WTC11 (cell line): ENCODE results near the gene TGFBRAP1. TPM values are rescaled to one million over a fixed set of nuclear protein-coding genes. Genes with fewer than 3 reads are reported as not detected.
A peak's percentile ranks its signal among the peaks of the same experiment; 100 is the strongest.

Source experiments
- ATAC-seq: fragments of 200-7000 bp; cut with Tn5 transposase; 2 replicates; pipeline ENCODE4 v1.10.0; 2021; ENCODE audit warnings: mild to moderate bottlenecking, moderate library complexity
- CTCF ChIA-PET: fragments of 300-600 bp; sonication (Branson Sonifier 250); formaldehyde crosslinking; loops from one replicate; lab custom pipeline; 2021; ENCODE audit warnings: antibody characterized with exemption; lab: Charles Lee
- POLR2A ChIA-PET: fragments of 350-600 bp; sonication (Branson Sonifier 250); formaldehyde crosslinking; loops from one replicate; lab custom pipeline; 2021; ENCODE audit warnings: antibody characterized with exemption; lab: Charles Lee
- DNase-seq: peaks from one replicate; pipeline ENCODE4 v3.0.0; 2021; ENCODE audit warnings: low spot score
- H3K27ac Mint-ChIP-seq: 2 replicates; pipeline ENCODE4 v1.8.0; 2021; ENCODE audit warnings: mixed read lengths
- H3K27me3 Mint-ChIP-seq: 2 replicates; pipeline ENCODE4 v1.8.0; 2021; ENCODE audit warnings: low read depth, mild to moderate bottlenecking, moderate library complexity, mixed read lengths
- H3K36me3 Mint-ChIP-seq: 2 replicates; pipeline ENCODE4 v1.8.0; 2021; ENCODE audit warnings: mixed read lengths
- H3K4me1 Mint-ChIP-seq: 2 replicates; pipeline ENCODE4 v1.8.0; 2022; ENCODE audit warnings: mixed read lengths
- H3K4me3 Mint-ChIP-seq: 2 replicates; pipeline ENCODE4 v1.8.0; 2021; ENCODE audit warnings: mild to moderate bottlenecking, moderate library complexity, mixed read lengths
- H3K9me3 Mint-ChIP-seq: 2 replicates; pipeline ENCODE4 v1.8.0; 2021; ENCODE audit warnings: mixed read lengths
- EMX1 ChIP-seq: fragments of 250-450 bp; sonication (Bioruptor Pico); IDR thresholded peaks from 2 replicates; pipeline ENCODE4 v1.8.0; 2021; ENCODE audit warnings: mild to moderate bottlenecking
- ESRRA ChIP-seq: sonication (generic); formaldehyde crosslinking; IDR thresholded peaks from 2 replicates; pipeline ENCODE4 v1.8.1; 2022; ENCODE audit warnings: mild to moderate bottlenecking, missing genetic modification reagents, borderline replicate concordance
- FOXP1 ChIP-seq: sonication (generic); formaldehyde crosslinking; IDR thresholded peaks from 2 replicates; pipeline ENCODE4 v1.8.0; 2022; ENCODE audit warnings: missing genetic modification reagents, mild to moderate bottlenecking, moderate library complexity, borderline replicate concordance
- GRHL2 ChIP-seq: fragments of 250-450 bp; sonication (Bioruptor Pico); IDR thresholded peaks from 2 replicates; pipeline ENCODE4 v1.8.0; 2022; ENCODE audit warnings: mild to moderate bottlenecking, moderate library complexity; ENCODE audit not compliant: insufficient replicate concordance, severe bottlenecking
- GTF2I ChIP-seq: fragments of 250-450 bp; sonication (Bioruptor Pico); conservative IDR thresholded peaks from 2 replicates; pipeline ENCODE4 v1.4.0; 2021; ENCODE audit warnings: mild to moderate bottlenecking
- JUN ChIP-seq: sonication (generic); formaldehyde crosslinking; IDR thresholded peaks from 2 replicates; pipeline ENCODE4 v1.8.0; 2023; ENCODE audit warnings: mild to moderate bottlenecking, missing genetic modification reagents
- KAT7 ChIP-seq: sonication (generic); formaldehyde crosslinking; IDR thresholded peaks from 2 replicates; pipeline ENCODE4 v1.8.1; 2023; ENCODE audit warnings: missing genetic modification reagents, mild to moderate bottlenecking, borderline replicate concordance
- PRRX2 ChIP-seq: fragments of 250-450 bp; sonication (Bioruptor Pico); IDR thresholded peaks from 2 replicates; pipeline ENCODE4 v1.8.0; 2021; ENCODE audit warnings: mild to moderate bottlenecking
- RORB ChIP-seq: fragments of 250-450 bp; sonication (Bioruptor Pico); IDR thresholded peaks from 2 replicates; pipeline ENCODE4 v1.9.0; 2021; ENCODE audit warnings: mild to moderate bottlenecking
- ZNF138 ChIP-seq: sonication (generic); formaldehyde crosslinking; conservative IDR thresholded peaks from 2 replicates; pipeline ENCODE4 v1.8.1; 2022; ENCODE audit warnings: mild to moderate bottlenecking, moderate library complexity, missing genetic modification reagents
- ZNF219 ChIP-seq: sonication (generic); formaldehyde crosslinking; IDR thresholded peaks from 2 replicates; pipeline ENCODE4 v1.8.0; 2023; ENCODE audit warnings: missing genetic modification reagents, mild to moderate bottlenecking, borderline replicate concordance
- ZNF232 ChIP-seq: sonication (generic); formaldehyde crosslinking; IDR thresholded peaks from 2 replicates; pipeline ENCODE4 v1.8.0; 2022; ENCODE audit warnings: mild to moderate bottlenecking, missing genetic modification reagents
- ZNF396 ChIP-seq: fragments of 250-450 bp; sonication (Bioruptor Pico); IDR thresholded peaks from 2 replicates; pipeline ENCODE4 v1.8.0; 2021; ENCODE audit warnings: mild to moderate bottlenecking, moderate library complexity, borderline replicate concordance
- ZNF671 ChIP-seq: fragments of 250-450 bp; sonication (Bioruptor Pico); IDR thresholded peaks from 2 replicates; pipeline ENCODE4 v1.8.0; 2021; ENCODE audit warnings: mild to moderate bottlenecking
- total RNA-seq: library from RNA; stranded (reverse); gene quantifications from 3 replicates; pipeline ENCODE4 v1.2.3, GENCODE V29; 2021
- TF ChIP-seq, protein P1 (sequence below): sonication (generic); formaldehyde crosslinking; IDR thresholded peaks from 2 replicates; pipeline ENCODE4 v1.8.0; 2023; ENCODE audit warnings: missing genetic modification reagents, mild to moderate bottlenecking, borderline replicate concordance
- TF ChIP-seq, protein P2 (sequence below): sonication (generic); formaldehyde crosslinking; IDR thresholded peaks from 2 replicates; pipeline ENCODE4 v1.8.1; 2022; ENCODE audit warnings: mild to moderate bottlenecking, moderate library complexity, missing genetic modification reagents
- TF ChIP-seq, protein P3 (sequence below): fragments of 250-450 bp; sonication (Bioruptor Pico); IDR thresholded peaks from 2 replicates; pipeline ENCODE4 v1.9.0; 2021; ENCODE audit warnings: mild to moderate bottlenecking
- TF ChIP-seq, protein P4 (sequence below): fragments of 250-450 bp; sonication (Bioruptor Pico); IDR thresholded peaks from 2 replicates; pipeline ENCODE4 v1.9.0; 2021; ENCODE audit warnings: mild to moderate bottlenecking

The TGFBRAP1 gene
- total RNA-seq, 1 experiment from 2014 or later = 16.3 TPM

DNA sequence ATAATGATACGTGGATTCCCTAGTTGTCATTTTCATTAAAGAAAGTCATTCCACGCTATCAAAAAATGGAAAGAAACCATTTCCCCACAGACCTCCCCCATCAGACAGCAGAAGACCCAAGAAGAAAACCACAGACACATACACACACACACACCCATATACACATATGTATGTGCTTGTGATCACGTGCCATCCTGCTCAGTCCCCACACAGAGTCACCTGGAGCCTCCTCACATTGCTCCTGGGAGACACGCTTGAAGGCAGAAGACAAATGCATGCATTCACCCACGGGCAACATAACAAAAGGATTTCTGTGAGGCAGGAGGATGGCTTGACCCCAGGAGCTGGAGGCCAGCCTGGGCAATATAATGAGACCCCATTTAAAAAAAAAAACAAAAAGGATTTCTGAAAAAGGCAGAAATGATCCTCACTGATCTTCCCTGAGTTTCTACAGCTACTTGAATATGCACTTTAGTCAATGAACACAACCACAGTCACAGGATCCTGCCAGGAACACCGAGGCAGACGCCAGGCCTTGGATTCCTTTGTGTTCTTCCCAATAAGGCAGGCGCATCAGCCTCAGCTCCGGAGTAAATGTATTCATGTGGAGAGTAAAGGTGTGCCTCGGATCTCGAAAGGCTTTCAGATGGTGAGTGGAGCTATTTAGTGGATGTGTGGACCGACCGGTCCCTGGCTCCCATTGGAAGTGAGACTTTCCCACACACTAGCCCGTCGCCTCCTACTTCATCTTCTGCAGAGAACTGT is 21.0 kb downstream of the TGFBRAP1 start (continued):
- TF ChIP-seq, protein P1, sequence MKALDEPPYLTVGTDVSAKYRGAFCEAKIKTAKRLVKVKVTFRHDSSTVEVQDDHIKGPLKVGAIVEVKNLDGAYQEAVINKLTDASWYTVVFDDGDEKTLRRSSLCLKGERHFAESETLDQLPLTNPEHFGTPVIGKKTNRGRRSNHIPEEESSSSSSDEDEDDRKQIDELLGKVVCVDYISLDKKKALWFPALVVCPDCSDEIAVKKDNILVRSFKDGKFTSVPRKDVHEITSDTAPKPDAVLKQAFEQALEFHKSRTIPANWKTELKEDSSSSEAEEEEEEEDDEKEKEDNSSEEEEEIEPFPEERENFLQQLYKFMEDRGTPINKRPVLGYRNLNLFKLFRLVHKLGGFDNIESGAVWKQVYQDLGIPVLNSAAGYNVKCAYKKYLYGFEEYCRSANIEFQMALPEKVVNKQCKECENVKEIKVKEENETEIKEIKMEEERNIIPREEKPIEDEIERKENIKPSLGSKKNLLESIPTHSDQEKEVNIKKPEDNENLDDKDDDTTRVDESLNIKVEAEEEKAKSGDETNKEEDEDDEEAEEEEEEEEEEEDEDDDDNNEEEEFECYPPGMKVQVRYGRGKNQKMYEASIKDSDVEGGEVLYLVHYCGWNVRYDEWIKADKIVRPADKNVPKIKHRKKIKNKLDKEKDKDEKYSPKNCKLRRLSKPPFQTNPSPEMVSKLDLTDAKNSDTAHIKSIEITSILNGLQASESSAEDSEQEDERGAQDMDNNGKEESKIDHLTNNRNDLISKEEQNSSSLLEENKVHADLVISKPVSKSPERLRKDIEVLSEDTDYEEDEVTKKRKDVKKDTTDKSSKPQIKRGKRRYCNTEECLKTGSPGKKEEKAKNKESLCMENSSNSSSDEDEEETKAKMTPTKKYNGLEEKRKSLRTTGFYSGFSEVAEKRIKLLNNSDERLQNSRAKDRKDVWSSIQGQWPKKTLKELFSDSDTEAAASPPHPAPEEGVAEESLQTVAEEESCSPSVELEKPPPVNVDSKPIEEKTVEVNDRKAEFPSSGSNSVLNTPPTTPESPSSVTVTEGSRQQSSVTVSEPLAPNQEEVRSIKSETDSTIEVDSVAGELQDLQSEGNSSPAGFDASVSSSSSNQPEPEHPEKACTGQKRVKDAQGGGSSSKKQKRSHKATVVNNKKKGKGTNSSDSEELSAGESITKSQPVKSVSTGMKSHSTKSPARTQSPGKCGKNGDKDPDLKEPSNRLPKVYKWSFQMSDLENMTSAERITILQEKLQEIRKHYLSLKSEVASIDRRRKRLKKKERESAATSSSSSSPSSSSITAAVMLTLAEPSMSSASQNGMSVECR (CRISPR knock-in tag) = no peak
- no peak for TF ChIP-seq ZNF396 (CRISPR knock-in tag)
- no peak for TF ChIP-seq GRHL2 (CRISPR knock-in tag)

DNA sequence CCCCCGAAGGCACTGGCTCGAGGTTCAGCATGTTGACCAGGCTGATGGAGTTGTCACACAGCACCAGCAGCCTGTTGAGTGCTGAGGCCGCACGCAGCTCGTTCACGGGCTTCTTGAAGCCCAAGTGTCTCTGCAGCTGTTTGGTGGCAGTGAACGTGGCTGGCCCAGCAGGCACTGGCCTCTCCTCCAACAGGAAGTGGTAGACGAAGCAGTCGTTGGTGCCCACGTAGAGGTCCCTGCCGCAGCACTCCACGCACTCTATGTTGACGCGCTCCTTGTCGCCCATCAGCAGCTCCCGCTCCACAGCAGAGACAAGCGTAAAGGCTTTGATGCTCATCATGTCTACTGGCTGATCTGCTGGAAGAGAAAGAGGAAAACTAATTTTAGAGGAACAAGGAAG is 21.6 kb downstream of the TGFBRAP1 start:
- Mint-ChIP-seq H3K27me3 (no peaks in the 10 kb centered on the region), H3K4me1 (peaks cover 19% of the 10 kb centered on the region), H3K4me3 (no peak overlapping the region), H3K9me3 (no peaks in the 10 kb centered on the region), H3K36me3 (peaks cover 18% of the 10 kb centered on the region), H3K27ac (peak overlapping the region; percentile 37; the same call in 1 of the 2 replicates)
- no peak for ATAC-seq
- no peak for TF ChIP-seq FOXP1
- TF ChIP-seq JUN (CRISPR knock-in tag) = no peak
- TF ChIP-seq, protein P2, sequence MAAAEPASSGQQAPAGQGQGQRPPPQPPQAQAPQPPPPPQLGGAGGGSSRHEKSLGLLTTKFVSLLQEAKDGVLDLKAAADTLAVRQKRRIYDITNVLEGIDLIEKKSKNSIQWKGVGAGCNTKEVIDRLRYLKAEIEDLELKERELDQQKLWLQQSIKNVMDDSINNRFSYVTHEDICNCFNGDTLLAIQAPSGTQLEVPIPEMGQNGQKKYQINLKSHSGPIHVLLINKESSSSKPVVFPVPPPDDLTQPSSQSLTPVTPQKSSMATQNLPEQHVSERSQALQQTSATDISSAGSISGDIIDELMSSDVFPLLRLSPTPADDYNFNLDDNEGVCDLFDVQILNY (CRISPR knock-in tag) = no peak
- TF ChIP-seq, protein P3, sequence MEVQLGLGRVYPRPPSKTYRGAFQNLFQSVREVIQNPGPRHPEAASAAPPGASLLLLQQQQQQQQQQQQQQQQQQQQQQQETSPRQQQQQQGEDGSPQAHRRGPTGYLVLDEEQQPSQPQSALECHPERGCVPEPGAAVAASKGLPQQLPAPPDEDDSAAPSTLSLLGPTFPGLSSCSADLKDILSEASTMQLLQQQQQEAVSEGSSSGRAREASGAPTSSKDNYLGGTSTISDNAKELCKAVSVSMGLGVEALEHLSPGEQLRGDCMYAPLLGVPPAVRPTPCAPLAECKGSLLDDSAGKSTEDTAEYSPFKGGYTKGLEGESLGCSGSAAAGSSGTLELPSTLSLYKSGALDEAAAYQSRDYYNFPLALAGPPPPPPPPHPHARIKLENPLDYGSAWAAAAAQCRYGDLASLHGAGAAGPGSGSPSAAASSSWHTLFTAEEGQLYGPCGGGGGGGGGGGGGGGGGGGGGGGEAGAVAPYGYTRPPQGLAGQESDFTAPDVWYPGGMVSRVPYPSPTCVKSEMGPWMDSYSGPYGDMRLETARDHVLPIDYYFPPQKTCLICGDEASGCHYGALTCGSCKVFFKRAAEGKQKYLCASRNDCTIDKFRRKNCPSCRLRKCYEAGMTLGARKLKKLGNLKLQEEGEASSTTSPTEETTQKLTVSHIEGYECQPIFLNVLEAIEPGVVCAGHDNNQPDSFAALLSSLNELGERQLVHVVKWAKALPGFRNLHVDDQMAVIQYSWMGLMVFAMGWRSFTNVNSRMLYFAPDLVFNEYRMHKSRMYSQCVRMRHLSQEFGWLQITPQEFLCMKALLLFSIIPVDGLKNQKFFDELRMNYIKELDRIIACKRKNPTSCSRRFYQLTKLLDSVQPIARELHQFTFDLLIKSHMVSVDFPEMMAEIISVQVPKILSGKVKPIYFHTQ = no peak
- no peak for TF ChIP-seq PRRX2 (CRISPR knock-in tag)
- TF ChIP-seq EMX1 (CRISPR knock-in tag) = no peak
- no peak for TF ChIP-seq GTF2I (CRISPR knock-in tag)
- TF ChIP-seq, protein P4, sequence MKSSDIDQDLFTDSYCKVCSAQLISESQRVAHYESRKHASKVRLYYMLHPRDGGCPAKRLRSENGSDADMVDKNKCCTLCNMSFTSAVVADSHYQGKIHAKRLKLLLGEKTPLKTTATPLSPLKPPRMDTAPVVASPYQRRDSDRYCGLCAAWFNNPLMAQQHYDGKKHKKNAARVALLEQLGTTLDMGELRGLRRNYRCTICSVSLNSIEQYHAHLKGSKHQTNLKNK (CRISPR knock-in tag) = no peak
- TF ChIP-seq ZNF232 (CRISPR knock-in tag) = no peak
- no peak for TF ChIP-seq ZNF671 (CRISPR knock-in tag)
- no peak for TF ChIP-seq RORB
- TF ChIP-seq ESRRA (CRISPR knock-in tag) = no peak
- no peak for TF ChIP-seq ZNF219 (CRISPR knock-in tag)
- no peak for TF ChIP-seq KAT7
- TF ChIP-seq ZNF138 (CRISPR knock-in tag) = no peak
- CTCF ChIA-PET = interaction anchor here (1.4 kb wide), 1 partner anchor 12 kb away, joined by 4 read pairs; no protein-coding TSS in a partner anchor
- DNase-seq = no peak
- POLR2A ChIA-PET = interaction anchor here (0.8 kb wide), 1 partner anchor 15 kb away, joined by 3 read pairs; no protein-coding TSS in a partner anchor
